Gastroesophageal sphincter (tissue), 4 donors: ENCODE measurements around the gene CDKN2D. TPM values are rescaled to one million over a fixed set of nuclear protein-coding genes. Genes with fewer than 3 reads are reported as not detected.

Experiments
- ATAC-seq: fragments of 150-250 bp; one replicate; pipeline ENCODE4 v1.9.1; 2016; ENCODE audit warnings: mild to moderate bottlenecking, moderate library complexity
- H3K27ac ChIP-seq, 4 donors: fragments of 200-600 bp; sonication (generic) in 3 of 4; 1 replicate in 3 of 4; 2 replicates in 1 of 4; pipeline ENCODE4 v1.5.1; 2016 to 2019
- H3K27me3 ChIP-seq: fragments of 200-600 bp; sonication (generic); one replicate; pipeline ENCODE4 v1.5.1; 2019
- H3K36me3 ChIP-seq, 2 donors: fragments of 200-600 bp; sonication (generic); one replicate each; pipeline ENCODE4 v1.5.1; 2019; ENCODE audit warnings: control low read depth in 1 of 2
- H3K4me1 ChIP-seq, 3 donors: fragments of 200-600 bp; sonication (generic); 1 replicate in 2 of 3; 2 replicates in 1 of 3; pipeline ENCODE4 v1.5.1; 2016 to 2019; ENCODE audit warnings: control low read depth in 2 of 3
- H3K4me3 ChIP-seq, 2 donors: fragments of 200-600 bp; sonication (generic); one replicate each; pipeline ENCODE4 v1.5.1; 2019; ENCODE audit warnings: mild to moderate bottlenecking in 1 of 2, moderate library complexity in 1 of 2
- H3K9me3 ChIP-seq, 3 donors: fragments of 200-600 bp; sonication (generic); one replicate each; pipeline ENCODE4 v1.5.1; 2017 to 2019; ENCODE audit warnings: control low read depth in 2 of 3
- CTCF ChIP-seq, 4 experiments: fragments of 200-600 bp in 2 of 4; fragments of 450-650 bp in 2 of 4; sonication (generic) in 1 of 4; IDR thresholded peaks; one replicate each; pipeline ENCODE4 v1.5.1; 2017 to 2019; ENCODE audit warnings: antibody characterized with exemption in 4 of 4, mild to moderate bottlenecking in 2 of 4, moderate library complexity in 2 of 4
- EP300 ChIP-seq: sonication (generic); formaldehyde crosslinking; IDR thresholded peaks from one replicate; pipeline ENCODE4 v1.6.1; 2017; ENCODE audit warnings: antibody characterized with exemption, mild to moderate bottlenecking
- POLR2A ChIP-seq, 2 donors: fragments of 450-650 bp; IDR thresholded peaks; one replicate each; pipeline ENCODE4 v1.6.1; 2017; ENCODE audit warnings: antibody characterized with exemption in 2 of 2, mild to moderate bottlenecking in 2 of 2, moderate library complexity in 1 of 2
- POLR2AphosphoS5 ChIP-seq: sonication (generic); formaldehyde crosslinking; IDR thresholded peaks from one replicate; pipeline ENCODE4 v1.6.1; 2017; ENCODE audit warnings: antibody characterized with exemption
- WGBS, 2 donors: methylation state at CpG; one replicate each; pipeline ENCODE4 v1.1.5; 2018; ENCODE audit warnings: low coverage in 1 of 2; 5-methylcytosine and 5-hydroxymethylcytosine counted together
- total RNA-seq, 4 donors: library from RNA; depleted of rRNA; stranded (reverse); fragments of >200 nt; gene quantifications; one replicate each; pipeline ENCODE4 v1.1.0, GENCODE V29; 2016

Gene CDKN2D
- total RNA-seq, 4 donors from 2014 or later, result 5.4 to 15.9 (median 10.6) TPM

- WGBS, 2 donors, result 7 to 8% methylated on average over 9 to 10 of the region's 10 CpGs
- Histone ChIP-seq H3K4me1 (peaks cover 0 to 50% (median 24%) of the 10 kb centered on the region in 3 donors), H3K9me3 (no peaks in the 10 kb centered on the region), H3K27me3 (no peaks in the 10 kb centered on the region), H3K4me3 (peak overlapping the region; percentile 81 to 95), H3K36me3 (peaks cover 0 to 34% of the 10 kb centered on the region in 2 donors), H3K27ac (peak overlapping the region; percentile 83 to 96 (median 92))
- no peak for ATAC-seq
- TF ChIP-seq CTCF (IDR thresholded peaks at IDR 0.05) (no peak), POLR2AphosphoS5 (no peak), EP300 (no peak)
These were observed 3.7 kb downstream of the CDKN2D start for GRCh38 chr19:10565028-10565566.

GRCh38 chr19:10562609-10563008 lies 6.2 kb downstream of the CDKN2D start:
- TF ChIP-seq POLR2AphosphoS5 (no peak), EP300 (no peak), POLR2A (IDR thresholded peaks at IDR 0.05) (no peak), CTCF (IDR thresholded peaks at IDR 0.05) (no peak)
- WGBS, 2 donors, result 85 to 96% methylated on average over 3 to 5 of the region's 5 CpGs
- no peak for ATAC-seq

GRCh38 chr19:10560154-10560553 lies 8.6 kb downstream of the CDKN2D start:
- H3K36me3 ChIP-seq, result peaks cover 0 to 83% of the 10 kb centered on the region in 2 donors

More at GRCh38 chr19:10562609-10563008, 6.2 kb downstream of the CDKN2D start:
- Histone ChIP-seq H3K9me3 (no peaks in the 10 kb centered on the region), H3K36me3 (peaks cover 0 to 59% of the 10 kb centered on the region in 2 donors), H3K27ac (no peak overlapping the region), H3K4me3 (no peak overlapping the region), H3K4me1 (peaks cover 0 to 31% (median 19%) of the 10 kb centered on the region in 3 donors), H3K27me3 (no peaks in the 10 kb centered on the region)

GRCh38 chr19:10557603-10558197 lies 11.1 kb downstream of the CDKN2D start:
- no peak overlapping the region for H3K4me3 ChIP-seq
- peaks cover 0 to 98% of the 10 kb centered on the region in 2 donors for H3K36me3 ChIP-seq
- no peak for ATAC-seq
- no peak overlapping the region for H3K27ac ChIP-seq
- H3K4me1 ChIP-seq, result no peaks in the 10 kb centered on the region
- 88% methylated on average over 13 of the region's 33 CpGs; no CpG with 5 or more reads in 1 of the 2 donors for WGBS, 2 donors
- H3K27me3 ChIP-seq, result no peaks in the 10 kb centered on the region
- TF ChIP-seq POLR2A (IDR thresholded peaks at IDR 0.05) (no peak), CTCF (IDR thresholded peaks at IDR 0.05) (no peak), POLR2AphosphoS5 (no peak), EP300 (no peak)
- H3K9me3 ChIP-seq, result no peaks in the 10 kb centered on the region

More at GRCh38 chr19:10560154-10560553, 8.6 kb downstream of the CDKN2D start:
- H3K9me3 ChIP-seq, result no peaks in the 10 kb centered on the region
- no peak overlapping the region for H3K4me3 ChIP-seq
- 79 to 83% methylated on average over 4 of the region's 7 CpGs for WGBS, 2 donors
- TF ChIP-seq EP300, result no peak
- no peak overlapping the region for H3K27ac ChIP-seq
- peaks cover 0 to 12% (median 7%) of the 10 kb centered on the region in 3 donors for H3K4me1 ChIP-seq
- no peaks in the 10 kb centered on the region for H3K27me3 ChIP-seq
- no peak for ATAC-seq

GRCh38 chr19:10555610-10555973 lies 13.2 kb downstream of the CDKN2D start:
- no peak for ATAC-seq
- TF ChIP-seq CTCF (IDR thresholded peaks at IDR 0.05) (no peak), POLR2AphosphoS5 (no peak), EP300 (no peak), POLR2A (IDR thresholded peaks at IDR 0.05) (no peak)
- Histone ChIP-seq H3K27me3 (no peaks in the 10 kb centered on the region), H3K9me3 (no peaks in the 10 kb centered on the region), H3K4me3 (no peak overlapping the region), H3K4me1 (no peaks in the 10 kb centered on the region), H3K27ac (no peak overlapping the region), H3K36me3 (peaks cover 0 to 100% of the 10 kb centered on the region in 2 donors)
- WGBS, 2 donors, result 58 to 85% methylated on average over 4 to 6 of the region's 7 CpGs
